IMR-90 (cell line): ENCODE data around the gene SLC49A4. TPM values are rescaled to one million over a fixed set of nuclear protein-coding genes. Genes with fewer than 3 reads are reported as not detected.

Source experiments
- ATAC-seq: fragments of 200-7000 bp; cut with Tn5 transposase; 2 replicates; pipeline ENCODE4 v1.9.1; 2020; ENCODE audit warnings: low read depth, mild to moderate bottlenecking, moderate library complexity
- BruUV-seq: library from RNA; stranded (reverse); fragments of 400-500 nt; replicated peaks from 2 replicates; lab custom pipeline; 2021; lab: Mats Ljungman, UMichigan
- CTCF ChIA-PET: fragments of 300-600 bp; formaldehyde crosslinking; extraction: SDS; loops from one replicate; lab custom pipeline; 2021; ENCODE audit warnings: antibody characterized with exemption; lab: Yijun Ruan, JAX
- POLR2A ChIA-PET: fragments of 300-600 bp; sonication (Branson Sonifier 250); formaldehyde crosslinking; loops from one replicate; lab custom pipeline; 2022; ENCODE audit warnings: antibody characterized with exemption; ENCODE audit not compliant: unreplicated experiment; lab: Charles Lee
- DNase-seq: peaks from one replicate; pipeline ENCODE4 v3.0.0; 2013
- H2AFZ ChIP-seq: replicated peaks from 2 replicates; pipeline ENCODE3; 2013; ENCODE audit warnings: low read length, mild to moderate bottlenecking; ENCODE audit not compliant: poor library complexity
- H2AK5ac ChIP-seq: 2 replicates; pipeline ENCODE4 v1.6.1; 2013; ENCODE audit warnings: low read depth, low read length, inconsistent platforms
- H2AK9ac ChIP-seq: replicated peaks from 2 replicates; pipeline ENCODE3; 2013; ENCODE audit warnings: mild to moderate bottlenecking, low read depth, low read length, moderate library complexity; ENCODE audit not compliant: poor library complexity
- H2BK120ac ChIP-seq: 2 replicates; pipeline ENCODE4 v1.6.1; 2013; ENCODE audit warnings: low read depth, low read length, inconsistent platforms
- H2BK15ac ChIP-seq: 3 replicates; pipeline ENCODE4 v1.6.1; 2013; ENCODE audit warnings: low read depth, low read length, inconsistent platforms
- H2BK20ac ChIP-seq: 2 replicates; pipeline ENCODE4 v1.6.1; 2013; ENCODE audit warnings: low read depth, mild to moderate bottlenecking, inconsistent platforms, low read length, moderate library complexity
- H2BK5ac ChIP-seq: 2 replicates; pipeline ENCODE4 v1.6.1; 2013; ENCODE audit warnings: mild to moderate bottlenecking, low read depth, low read length, inconsistent platforms; ENCODE audit not compliant: poor library complexity, severe bottlenecking
- H3K14ac ChIP-seq: replicated peaks from 2 replicates; pipeline ENCODE4 v1.6.1; 2013; ENCODE audit warnings: low read depth, low read length, inconsistent platforms
- H3K18ac ChIP-seq: 2 replicates; pipeline ENCODE4 v1.6.1; 2013; ENCODE audit warnings: low read depth, low read length, control low read depth
- H3K23ac ChIP-seq: 2 replicates; pipeline ENCODE4 v1.6.1; 2013; ENCODE audit warnings: low read depth, low read length, inconsistent platforms
- H3K27ac ChIP-seq: 2 replicates; pipeline ENCODE4 v1.5.1; 2013; ENCODE audit warnings: mild to moderate bottlenecking, control low read depth, low read length; ENCODE audit not compliant: insufficient read depth
- H3K27me3 ChIP-seq: 2 replicates; pipeline ENCODE4 v1.6.1; 2013; ENCODE audit warnings: low read length; ENCODE audit not compliant: control insufficient read depth, insufficient read depth
- H3K36me3 ChIP-seq: 2 replicates; pipeline ENCODE4 v1.6.1; 2013; ENCODE audit warnings: low read length, mixed read lengths; ENCODE audit not compliant: control insufficient read depth, insufficient read depth
- H3K4ac ChIP-seq: 2 replicates; pipeline ENCODE4 v1.6.1; 2013; ENCODE audit warnings: low read depth, low read length, inconsistent platforms
- H3K4me1 ChIP-seq: 2 replicates; pipeline ENCODE4 v1.6.1; 2013; ENCODE audit warnings: low read length, mixed read lengths; ENCODE audit not compliant: control insufficient read depth, insufficient read depth
- H3K4me2 ChIP-seq: 2 replicates; pipeline ENCODE4 v1.6.1; 2013; ENCODE audit warnings: low read depth, mild to moderate bottlenecking, control low read depth, low read length, moderate library complexity
- H3K4me3 ChIP-seq: 2 replicates; pipeline ENCODE4 v1.5.1; 2013; ENCODE audit warnings: low read depth, mild to moderate bottlenecking, control low read depth, low read length, moderate library complexity; ENCODE audit not compliant: insufficient read depth
- H3K56ac ChIP-seq: 2 replicates; pipeline ENCODE4 v1.6.1; 2013; ENCODE audit warnings: low read length, inconsistent platforms; ENCODE audit not compliant: insufficient read depth; ENCODE audit errors: extremely low read depth
- H3K79me1 ChIP-seq, 2 experiments: 2 replicates each; pipeline ENCODE4 v1.6.1; 2013; ENCODE audit warnings: low read length in 2 of 2, inconsistent platforms in 1 of 2, low read depth in 1 of 2
- H3K9ac ChIP-seq: 2 replicates; pipeline ENCODE4 v1.6.1; 2013; ENCODE audit warnings: low read depth, low read length, control low read depth
- H3K9me1 ChIP-seq: 2 replicates; pipeline ENCODE4 v1.6.1; 2013; ENCODE audit warnings: low read length, inconsistent platforms; ENCODE audit not compliant: insufficient read depth
- H3K9me3 ChIP-seq: 2 replicates; pipeline ENCODE4 v1.6.1; 2013; ENCODE audit warnings: low read length; ENCODE audit not compliant: control insufficient read depth, insufficient read depth
- H4K20me1 ChIP-seq: 2 replicates; pipeline ENCODE4 v1.6.1; 2013; ENCODE audit warnings: low read length, inconsistent platforms; ENCODE audit not compliant: insufficient read depth
- H4K5ac ChIP-seq: 2 replicates; pipeline ENCODE4 v1.6.1; 2013; ENCODE audit warnings: mild to moderate bottlenecking, low read depth, low read length, control low read depth
- H4K8ac ChIP-seq, 2 experiments: 2 replicates each; pipeline ENCODE4 v1.6.1; 2013; ENCODE audit warnings: low read depth in 2 of 2, low read length in 2 of 2, control low read depth in 1 of 2, inconsistent platforms in 1 of 2
- H4K91ac ChIP-seq: 2 replicates; pipeline ENCODE4 v1.6.1; 2013; ENCODE audit warnings: low read depth, low read length, inconsistent platforms; ENCODE audit not compliant: insufficient read depth
- BHLHE40 ChIP-seq: fragments of 150-350 bp; IDR thresholded peaks from 2 replicates; pipeline ENCODE4 v1.6.1; 2016; ENCODE audit warnings: mild to moderate bottlenecking, low read depth, low read length
- CEBPB ChIP-seq: IDR thresholded peaks from 2 replicates; pipeline ENCODE4 v1.6.1; 2012; ENCODE audit warnings: low read depth, low read length, improper control_type of control experiment
- CHD1 ChIP-seq: IDR thresholded peaks from 2 replicates; pipeline ENCODE4 v1.6.1; 2012; ENCODE audit warnings: low read depth, low read length, improper control_type of control experiment
- CTCF ChIP-seq: conservative IDR thresholded peaks from 2 replicates; pipeline ENCODE4 v1.5.1; 2012; ENCODE audit warnings: mild to moderate bottlenecking, low read depth, low read length, improper control_type of control experiment
- ELK1 ChIP-seq: fragments of 150-350 bp; IDR thresholded peaks from 2 replicates; pipeline ENCODE4 v1.6.1; 2016; ENCODE audit warnings: low read depth, mild to moderate bottlenecking, low read length, moderate library complexity, borderline replicate concordance
- FOS ChIP-seq: fragments of 150-350 bp; IDR thresholded peaks from 2 replicates; pipeline ENCODE4 v1.6.1; 2016; ENCODE audit warnings: low read depth, low read length
- MAFK ChIP-seq: IDR thresholded peaks from 2 replicates; pipeline ENCODE4 v1.6.1; 2012; ENCODE audit warnings: low read depth, low read length, improper control_type of control experiment
- MAZ ChIP-seq: IDR thresholded peaks from 2 replicates; pipeline ENCODE4 v1.6.1; 2012; ENCODE audit warnings: low read depth, mild to moderate bottlenecking, low read length, improper control_type of control experiment, moderate library complexity, borderline replicate concordance
- MXI1 ChIP-seq: IDR thresholded peaks from 2 replicates; pipeline ENCODE4 v1.6.1; 2012; ENCODE audit warnings: low read depth, mild to moderate bottlenecking, low read length, moderate library complexity, borderline replicate concordance
- NFE2L2 ChIP-seq: fragments of 150-350 bp; IDR thresholded peaks from 2 replicates; pipeline ENCODE4 v1.6.1; 2016; ENCODE audit warnings: low read depth, mild to moderate bottlenecking, low read length
- POLR2A ChIP-seq: IDR thresholded peaks from 2 replicates; pipeline ENCODE4 v1.6.1; 2012; ENCODE audit warnings: mild to moderate bottlenecking, low read depth, low read length
- RAD21 ChIP-seq: IDR thresholded peaks from 2 replicates; pipeline ENCODE4 v1.6.1; 2012; ENCODE audit warnings: low read length, improper control_type of control experiment
- RCOR1 ChIP-seq: IDR thresholded peaks from 2 replicates; pipeline ENCODE4 v1.6.1; 2012; ENCODE audit warnings: mild to moderate bottlenecking, low read length, improper control_type of control experiment; ENCODE audit not compliant: insufficient replicate concordance
- RFX5 ChIP-seq: IDR thresholded peaks from 2 replicates; pipeline ENCODE4 v1.8.0; 2012; ENCODE audit warnings: low read depth, mild to moderate bottlenecking, low read length, moderate library complexity
- SMC3 ChIP-seq: fragments of 150-350 bp; IDR thresholded peaks from 2 replicates; pipeline ENCODE4 v1.6.1; 2016; ENCODE audit warnings: low read depth, mild to moderate bottlenecking, antibody characterized with exemption, low read length, moderate library complexity
- USF2 ChIP-seq: fragments of 150-350 bp; IDR thresholded peaks from 2 replicates; pipeline ENCODE4 v1.6.1; 2017; ENCODE audit warnings: mild to moderate bottlenecking, antibody characterized with exemption, low read length, low read depth
- WGBS, 2 experiments: methylation state at CpG; one replicate each; pipeline versions ENCODE4 v1.1.5 to v1.1.7; 2013; ENCODE audit warnings: missing lambda C conversion rate in 2 of 2; ENCODE audit not compliant: insufficient read length in 1 of 2; ENCODE audit errors: extremely low coverage in 2 of 2; 5-methylcytosine and 5-hydroxymethylcytosine counted together
- dilution Hi-C: fragments of 300-500 bp; cut with HindIII; formaldehyde crosslinking; loops from one replicate; pipeline ENCODE4 v1.14.3; 2018; ENCODE audit warnings: low sequenced_read_pairs; ENCODE audit not compliant: unreplicated experiment
- in situ Hi-C: fragments of 300-500 bp; cut with MboI; formaldehyde crosslinking; loops from 3 replicates; pipeline ENCODE4 v1.14.3; 2019; ENCODE audit warnings: low sequenced_read_pairs, inconsistent platforms, mixed read lengths
- intact Hi-C: fragments of 100-400 bp; cut with micrococcal nuclease; formaldehyde crosslinking; loops from 2 replicates; pipeline ENCODE4 v1.10.0; 2022
- polyA plus RNA-seq, 3 experiments: library from polyadenylated mRNA; depleted of rRNA; stranded (reverse); fragments of >200 nt; gene quantifications; 2 replicates each; pipeline ENCODE4 v1.2.3, GENCODE V29; 2012; ENCODE audit warnings: low replicate concordance in 1 of 3
- total RNA-seq: library from RNA; depleted of rRNA; stranded (reverse); fragments of >200 nt; gene quantifications from 2 replicates; pipeline ENCODE4 v1.2.3, GENCODE V29; 2012

The SLC49A4 gene
- total and polyA plus RNA-seq, 2 of the 4 experiments (the other 2 are of a cell fraction) = 6.5 to 6.8 TPM

- no peak overlapping the region for H2BK120ac ChIP-seq
- dilution Hi-C loops = no loop called here
- H3K79me1 ChIP-seq = no peaks in the 10 kb centered on the region
- no peak overlapping the region for H2AFZ ChIP-seq
- no peak overlapping the region for H2AK9ac ChIP-seq
- H3K56ac ChIP-seq = no peak overlapping the region
- TF ChIP-seq POLR2A = no peak
- no peak for TF ChIP-seq MAFK
- TF ChIP-seq RAD21 = no peak
- no peak for TF ChIP-seq USF2
- TF ChIP-seq MXI1 = no peak
- no peak for TF ChIP-seq CTCF
- TF ChIP-seq RCOR1 = no peak
- no peak for TF ChIP-seq BHLHE40
- no peak for TF ChIP-seq CEBPB
- TF ChIP-seq NFE2L2 = no peak
- TF ChIP-seq FOS = no peak
- TF ChIP-seq SMC3 = no peak
- TF ChIP-seq ELK1 = no peak
- no peak for TF ChIP-seq MAZ
- TF ChIP-seq RFX5 = no peak
- TF ChIP-seq CHD1 = no peak
- H2BK20ac ChIP-seq = no peak overlapping the region
- H3K9me1 ChIP-seq = peaks cover 5% of the 10 kb centered on the region; the same call in 1 of the 2 replicates
- no peak overlapping the region for H2BK5ac ChIP-seq
- H3K4me2 ChIP-seq = no peak overlapping the region
- ChIA-PET POLR2A (no interaction called here), CTCF (no interaction called here)
- H2AK5ac ChIP-seq = no peak overlapping the region
- no peak overlapping the region for H4K8ac ChIP-seq
- ATAC-seq = no peak
- DNase-seq = no peak
- H3K36me3 ChIP-seq = peaks cover 2% of the 10 kb centered on the region; the same call in 1 of the 2 replicates
- WGBS, 2 experiments = 100% methylated on average over 1 of the region's 3 CpGs; no CpG with 5 or more reads in 1 of the 2 experiments
- no peaks in the 10 kb centered on the region for H3K27me3 ChIP-seq
- no peak overlapping the region for H3K18ac ChIP-seq
- no peak overlapping the region for H3K4ac ChIP-seq
- in situ Hi-C loops = no loop called here
- H2BK15ac ChIP-seq = no peak overlapping the region
- H3K14ac ChIP-seq = no peak overlapping the region
- H3K4me1 ChIP-seq = peaks cover 2% of the 10 kb centered on the region; the same call in 1 of the 2 replicates
- no peak overlapping the region for H3K23ac ChIP-seq
- no peak overlapping the region for H4K5ac ChIP-seq
- no peak overlapping the region for H4K91ac ChIP-seq
- no TSS peak for BruUV-seq
- H3K27ac ChIP-seq = no peak overlapping the region
- no peak overlapping the region for H3K4me3 ChIP-seq
- H3K9ac ChIP-seq = no peak overlapping the region
- intact Hi-C loops = no loop called here
- no peaks in the 10 kb centered on the region for H3K9me3 ChIP-seq
- no peaks in the 10 kb centered on the region for H4K20me1 ChIP-seq
Measured at GRCh38 chr3:122758877-122759560, 35.9 kb upstream of the SLC49A4 start.
